Heart left ventricle (tissue), 13 donors: ENCODE measurements around the gene TCF4.

ENCODE experiments used
- CTCF ChIP-seq, 12 donors: fragments of 200-600 bp; sonication (generic) in 4 of 12; IDR thresholded peaks; one replicate each; pipeline versions ENCODE4 v1.5.0 to v1.8.0; 2018 to 2022; ENCODE audit warnings: antibody characterized with exemption in 12 of 12, mild to moderate bottlenecking in 5 of 12
- POLR2A ChIP-seq, 2 donors: fragments of 450-650 bp; IDR thresholded peaks; one replicate each; pipeline ENCODE4 v1.6.1; 2017; ENCODE audit warnings: antibody characterized with exemption in 2 of 2, mild to moderate bottlenecking in 2 of 2, moderate library complexity in 2 of 2
- donor health status: ischemic (EF 13 %, LVEDD 7.1; RV severe dilation, severe dysfunction).
- donor health status: DM: no; HTN: yes; CAD: no.
- donor health status: DM: no; HTN: no; CAD: no.
- donor health status: ischemic (EF 25% LVEDD 6.9; RV normal size, moderate dysfunction).
- donor health status: ischemic (EF 25% LVEDD 5.7; RV mildly dilated, moderate dysfunction).
- donor health status: ischemic (EF 35%, LVEDD 5.7; RV mildly dilated, moderate dysfunction).
- donor health status: nonischemic (EF 11% LVEDD 7.7; RV severe dilation, severe dysfunction).
- donor health status: DM: yes; HTN: yes; CAD: no.
- donor health status: PGD.
- donor health status: ischemic (EF 29% LVEDD 5.4; RV normal size, mild dysfunction).
- donor health status: nonischemic (EF 23%, LVEDD 6.1; RV moderate dilation, normal function).

- no peak for TF ChIP-seq CTCF (IDR thresholded peaks at IDR 0.05)
- TF ChIP-seq POLR2A (IDR thresholded peaks at IDR 0.05), result no peak
These were observed 373.0 kb downstream of the TCF4 start for GRCh38 chr18:55214969-55215368.
